Measurements from ENCODE around the gene C6orf47.

The C6orf47 gene

GRCh38 chr6:31687860-31688693 lies 27.5 kb upstream of the C6orf47 start:
- DNase-seq = no peak

GRCh38 chr6:31687321-31687720 lies 26.7 kb upstream of the C6orf47 start:
- no peak for DNase-seq

GRCh38 chr6:31686483-31686882 lies 25.9 kb upstream of the C6orf47 start:
- DNase-seq = no peak

- DNase-seq = no peak
These were observed 23.0 kb upstream of the C6orf47 start for GRCh38 chr6:31683591-31683990.

GRCh38 chr6:31681135-31681671 lies 20.6 kb upstream of the C6orf47 start:
- peak; percentile 60 for DNase-seq

GRCh38 chr6:31680226-31681134 lies 19.9 kb upstream of the C6orf47 start, which contains the start of gene LY6G5C:
Gene LY6G5C, minus strand, starts transcription at chr6:31681067. Its CDS starts 694 bp downstream, at chr6:31680373.
- DNase-seq = peak; percentile 85

GRCh38 chr6:31677955-31678354 lies 17.4 kb upstream of the C6orf47 start:
- DNase-seq = no peak

GRCh38 chr6:31676904-31677303 lies 16.3 kb upstream of the C6orf47 start:
- DNase-seq = no peak

GRCh38 chr6:31676322-31676903 lies 15.8 kb upstream of the C6orf47 start:
- no peak for DNase-seq

GRCh38 chr6:31669676-31670075 lies 9.1 kb upstream of the C6orf47 start, which contains the start of gene LY6G5B:
Gene LY6G5B, plus strand, starts transcription at chr6:31669976. Its CDS starts 975 bp downstream, at chr6:31670951.
- no peak for DNase-seq

GRCh38 chr6:31666337-31666965 lies 5.9 kb upstream of the C6orf47 start:
- DNase-seq = no peak

GRCh38 chr6:31665501-31666336 lies 5.1 kb upstream of the C6orf47 start, which contains the start of gene CSNK2B:
Gene CSNK2B, plus strand, starts transcription at chr6:31666080. Its CDS starts 752 bp downstream, at chr6:31666832.
- DNase-seq = peak; percentile 99

- peak; percentile 97 for DNase-seq
These were observed 4.4 kb upstream of the C6orf47 start, which contains the start of gene GPANK1 for GRCh38 chr6:31664790-31665500. Gene GPANK1, minus strand, starts transcription at chr6:31664997. Its CDS starts 519 bp downstream, at chr6:31664478.

GRCh38 chr6:31663961-31664789 lies 3.6 kb upstream of the C6orf47 start:
- peak; percentile 90 for DNase-seq

GRCh38 chr6:31663126-31663960 lies 2.8 kb upstream of the C6orf47 start:
- peak; percentile 45 for DNase-seq

GRCh38 chr6:31662124-31662723 lies 1.6 kb upstream of the C6orf47 start:
- no peak for DNase-seq

- DNase-seq = no peak
These were observed 915 bp upstream of the C6orf47 start for GRCh38 chr6:31661262-31662123.
